GM19395 (cell line): Measurements from ENCODE around the gene DHX16.
"Not testable (repeated sequence)": the region's sequence is repeated elsewhere in the genome, so short reads cannot be mapped to it uniquely, and the experiment has no call there.

Experiments
- ATAC-seq: cut with Tn5 transposase; IDR thresholded peaks from one replicate; pipeline ENCODE4 v1.9.1; 2021; ENCODE audit warnings: mild to moderate bottlenecking, moderate library complexity; ENCODE audit not compliant: unreplicated experiment

Gene DHX16

GRCh38 chr6:30679765-30680535, 7.1 kb upstream of the DHX16 start:
- ATAC-seq: no peak

GRCh38 chr6:30678964-30679726, 6.3 kb upstream of the DHX16 start:
- ATAC-seq: no peak

GRCh38 chr6:30676660-30677285, 4.0 kb upstream of the DHX16 start:
- no peak for ATAC-seq

- ATAC-seq: no peak
Measured at GRCh38 chr6:30670760-30671527, 1.9 kb downstream of the DHX16 start.

- ATAC-seq: not testable (repeated sequence)
Measured at GRCh38 chr6:30666300-30666699, 6.5 kb downstream of the DHX16 start.

GRCh38 chr6:30664994-30665767, 7.6 kb downstream of the DHX16 start:
- ATAC-seq: no peak

- ATAC-seq: not testable (repeated sequence)
Measured at GRCh38 chr6:30657922-30658321, 14.9 kb downstream of the DHX16 start.

GRCh38 chr6:30657454-30657853, 15.4 kb downstream of the DHX16 start:
- no peak for ATAC-seq

- ATAC-seq: no peak
Measured at GRCh38 chr6:30656513-30656912, 16.3 kb downstream of the DHX16 start.

GRCh38 chr6:30655743-30656094, 17.1 kb downstream of the DHX16 start:
- ATAC-seq: no peak

GRCh38 chr6:30654798-30655742, 17.7 kb downstream of the DHX16 start:
- ATAC-seq: no peak

- ATAC-seq: no peak
Measured at GRCh38 chr6:30651143-30651542, 21.7 kb downstream of the DHX16 start.

- ATAC-seq: peak; percentile 72
Measured at GRCh38 chr6:30647242-30648116, 25.3 kb downstream of the DHX16 start.

- peak; percentile 51 for ATAC-seq
Measured at GRCh38 chr6:30646450-30647241, 26.2 kb downstream of the DHX16 start, which contains the start of gene C6orf136. TSS of gene C6orf136 (plus strand) at chr6:30647133. CDS start at chr6:30647232, 99 bp downstream.

- no peak for ATAC-seq
Measured at GRCh38 chr6:30645989-30646388, 26.8 kb downstream of the DHX16 start.

GRCh38 chr6:30644769-30645168, 28.0 kb downstream of the DHX16 start:
- no peak for ATAC-seq

GRCh38 chr6:30643656-30644055, 29.1 kb downstream of the DHX16 start:
- ATAC-seq: no peak
